Ishikawa (cell line): ENCODE measurements around the gene SNTG2.

Source experiments
- CREB1 ChIP-seq: IDR thresholded peaks from 2 replicates; pipeline ENCODE4 v1.6.1; 2012; ENCODE audit warnings: low read depth
- EGR1 ChIP-seq: IDR thresholded peaks from 2 replicates; pipeline ENCODE4 v1.6.1; 2012
- EP300 ChIP-seq: IDR thresholded peaks from 2 replicates; pipeline ENCODE4 v1.6.1; 2012; ENCODE audit warnings: borderline replicate concordance
- FOXM1 ChIP-seq: IDR thresholded peaks from 2 replicates; pipeline ENCODE4 v1.6.1; 2012; ENCODE audit warnings: low read depth, borderline replicate concordance
- NFIC ChIP-seq: IDR thresholded peaks from 2 replicates; pipeline ENCODE4 v1.6.1; 2012
- RAD21 ChIP-seq: IDR thresholded peaks from 2 replicates; pipeline ENCODE4 v1.6.1; 2012; ENCODE audit warnings: low read depth
- TAF1 ChIP-seq: IDR thresholded peaks from 2 replicates; pipeline ENCODE4 v1.6.1; 2012; ENCODE audit warnings: low read depth, mild to moderate bottlenecking
- TCF12 ChIP-seq: IDR thresholded peaks from 2 replicates; pipeline ENCODE4 v1.6.1; 2012; ENCODE audit warnings: low read depth
- TEAD4 ChIP-seq: IDR thresholded peaks from 2 replicates; pipeline ENCODE4 v1.6.1; 2012
- USF1 ChIP-seq: IDR thresholded peaks from 2 replicates; pipeline ENCODE4 v1.6.1; 2012
- YY1 ChIP-seq: IDR thresholded peaks from 2 replicates; pipeline ENCODE4 v1.6.1; 2012; ENCODE audit warnings: low read depth
- ZBTB7A ChIP-seq: IDR thresholded peaks from 2 replicates; pipeline ENCODE4 v1.6.1; 2012; ENCODE audit warnings: low read depth
- TF ChIP-seq, protein P1 (sequence below): IDR thresholded peaks from 2 replicates; pipeline ENCODE4 v1.6.1; 2012
- TF ChIP-seq, protein P2 (sequence below): IDR thresholded peaks from 2 replicates; pipeline ENCODE4 v1.6.1; 2012; ENCODE audit warnings: low read depth, mild to moderate bottlenecking

DNA sequence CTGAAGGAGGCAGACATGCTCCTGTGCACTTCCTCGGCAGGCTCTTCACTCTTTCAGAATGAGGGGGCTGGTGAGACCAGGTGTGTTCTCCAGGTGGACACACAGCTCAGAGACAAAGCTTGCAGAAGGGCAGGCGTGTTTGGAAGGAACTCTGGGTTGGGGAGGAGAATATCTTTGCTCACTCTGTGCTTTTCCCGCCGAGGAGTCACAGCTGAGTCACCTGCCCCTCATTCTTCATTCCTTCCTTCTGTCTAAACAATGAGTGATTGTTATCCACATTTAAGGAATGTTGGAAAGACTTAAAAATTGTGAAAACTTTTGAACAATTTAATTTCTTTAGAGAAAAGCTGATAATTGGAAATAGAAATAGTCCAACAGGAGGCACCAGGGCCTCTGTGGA, 336.3 kb downstream of the SNTG2 start:
- TF ChIP-seq ZBTB7A: no peak
- no peak for TF ChIP-seq EGR1
- TF ChIP-seq, protein P1, sequence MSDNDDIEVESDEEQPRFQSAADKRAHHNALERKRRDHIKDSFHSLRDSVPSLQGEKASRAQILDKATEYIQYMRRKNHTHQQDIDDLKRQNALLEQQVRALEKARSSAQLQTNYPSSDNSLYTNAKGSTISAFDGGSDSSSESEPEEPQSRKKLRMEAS: no peak
- no peak for TF ChIP-seq TAF1
- TF ChIP-seq, protein P2, sequence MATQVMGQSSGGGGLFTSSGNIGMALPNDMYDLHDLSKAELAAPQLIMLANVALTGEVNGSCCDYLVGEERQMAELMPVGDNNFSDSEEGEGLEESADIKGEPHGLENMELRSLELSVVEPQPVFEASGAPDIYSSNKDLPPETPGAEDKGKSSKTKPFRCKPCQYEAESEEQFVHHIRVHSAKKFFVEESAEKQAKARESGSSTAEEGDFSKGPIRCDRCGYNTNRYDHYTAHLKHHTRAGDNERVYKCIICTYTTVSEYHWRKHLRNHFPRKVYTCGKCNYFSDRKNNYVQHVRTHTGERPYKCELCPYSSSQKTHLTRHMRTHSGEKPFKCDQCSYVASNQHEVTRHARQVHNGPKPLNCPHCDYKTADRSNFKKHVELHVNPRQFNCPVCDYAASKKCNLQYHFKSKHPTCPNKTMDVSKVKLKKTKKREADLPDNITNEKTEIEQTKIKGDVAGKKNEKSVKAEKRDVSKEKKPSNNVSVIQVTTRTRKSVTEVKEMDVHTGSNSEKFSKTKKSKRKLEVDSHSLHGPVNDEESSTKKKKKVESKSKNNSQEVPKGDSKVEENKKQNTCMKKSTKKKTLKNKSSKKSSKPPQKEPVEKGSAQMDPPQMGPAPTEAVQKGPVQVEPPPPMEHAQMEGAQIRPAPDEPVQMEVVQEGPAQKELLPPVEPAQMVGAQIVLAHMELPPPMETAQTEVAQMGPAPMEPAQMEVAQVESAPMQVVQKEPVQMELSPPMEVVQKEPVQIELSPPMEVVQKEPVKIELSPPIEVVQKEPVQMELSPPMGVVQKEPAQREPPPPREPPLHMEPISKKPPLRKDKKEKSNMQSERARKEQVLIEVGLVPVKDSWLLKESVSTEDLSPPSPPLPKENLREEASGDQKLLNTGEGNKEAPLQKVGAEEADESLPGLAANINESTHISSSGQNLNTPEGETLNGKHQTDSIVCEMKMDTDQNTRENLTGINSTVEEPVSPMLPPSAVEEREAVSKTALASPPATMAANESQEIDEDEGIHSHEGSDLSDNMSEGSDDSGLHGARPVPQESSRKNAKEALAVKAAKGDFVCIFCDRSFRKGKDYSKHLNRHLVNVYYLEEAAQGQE: no peak
- no peak for TF ChIP-seq RAD21
- TF ChIP-seq YY1: no peak
- TF ChIP-seq EP300: no peak
- TF ChIP-seq FOXM1: no peak
- no peak for TF ChIP-seq TEAD4
- no peak for TF ChIP-seq CREB1
- no peak for TF ChIP-seq TCF12
- TF ChIP-seq USF1: no peak
- TF ChIP-seq NFIC: no peak
